Endothelial cell (in vitro differentiated cells): Measurements from ENCODE around the gene FOXO6. TPM values are rescaled to one million over a fixed set of nuclear protein-coding genes. Genes with fewer than 3 reads are reported as not detected.

Experiments used
- DNase-seq: peaks from one replicate; pipeline ENCODE4 v3.0.0; 2021; ENCODE audit warnings: low spot score
- H3K27ac Mint-ChIP-seq: one replicate; pipeline ENCODE4 v1.8.0; 2021; ENCODE audit warnings: mixed read lengths, inconsistent platforms; ENCODE audit not compliant: unreplicated experiment
- H3K27me3 Mint-ChIP-seq: one replicate; pipeline ENCODE4 v1.8.0; 2021; ENCODE audit warnings: mild to moderate bottlenecking, moderate library complexity, mixed read lengths, inconsistent platforms; ENCODE audit not compliant: unreplicated experiment
- H3K36me3 Mint-ChIP-seq: one replicate; pipeline ENCODE4 v1.8.0; 2021; ENCODE audit warnings: mild to moderate bottlenecking, low read depth, mixed read lengths, inconsistent platforms; ENCODE audit not compliant: unreplicated experiment
- H3K4me1 Mint-ChIP-seq: one replicate; pipeline ENCODE4 v1.8.0; 2021; ENCODE audit warnings: mild to moderate bottlenecking, mixed read lengths, inconsistent platforms; ENCODE audit not compliant: unreplicated experiment
- H3K4me3 Mint-ChIP-seq: one replicate; pipeline ENCODE4 v1.8.0; 2021; ENCODE audit warnings: mild to moderate bottlenecking, mixed read lengths, inconsistent platforms; ENCODE audit not compliant: unreplicated experiment
- H3K9me3 Mint-ChIP-seq: one replicate; pipeline ENCODE4 v1.8.0; 2021; ENCODE audit warnings: mixed read lengths, inconsistent platforms; ENCODE audit not compliant: unreplicated experiment
- total RNA-seq: library from RNA; stranded (reverse); fragmentation: NEBNext Ultra II Directional; extraction: Animal tissue kit (Norgen Biotek cat#: 25700); gene quantifications from one replicate; pipeline ENCODE4 v1.2.1, GENCODE V29; 2021; ENCODE audit not compliant: unreplicated experiment
- TF ChIP-seq, protein P1 (sequence below): fragments of 200-600 bp; sonication (generic); IDR thresholded peaks from one replicate; pipeline ENCODE4 v1.5.0; 2021; ENCODE audit warnings: antibody characterized with exemption; ENCODE audit not compliant: unreplicated experiment

FOXO6 gene
- total RNA-seq, 1 donor from 2014 or later: 0.23 TPM

DNA sequence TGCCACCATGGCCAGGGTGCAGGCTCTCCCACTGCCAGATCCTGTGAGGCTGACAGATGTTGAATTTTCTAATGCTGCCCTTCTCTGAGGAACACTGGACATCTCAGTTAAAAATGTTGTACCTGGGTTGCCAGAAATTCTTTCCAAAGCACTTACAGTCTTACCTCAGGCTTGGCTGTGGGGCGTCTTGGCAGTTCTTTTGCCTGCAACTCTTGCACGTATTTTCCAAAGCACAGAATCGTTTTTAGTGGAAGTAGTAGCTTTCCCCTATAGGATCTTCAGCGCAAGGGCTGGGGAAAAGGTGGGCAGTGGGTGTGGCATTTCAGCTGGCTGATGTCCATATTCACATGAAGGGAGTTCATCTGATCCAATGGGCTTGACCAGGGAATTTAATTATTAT lies 69.3 kb downstream of the FOXO6 start:
- Mint-ChIP-seq H3K4me1 (peaks cover 8% of the 10 kb centered on the region), H3K9me3 (no peaks in the 10 kb centered on the region), H3K4me3 (no peak overlapping the region), H3K27me3 (peaks cover 10% of the 10 kb centered on the region), H3K27ac (no peak overlapping the region), H3K36me3 (no peaks in the 10 kb centered on the region)
- DNase-seq: no peak
- TF ChIP-seq, protein P1, sequence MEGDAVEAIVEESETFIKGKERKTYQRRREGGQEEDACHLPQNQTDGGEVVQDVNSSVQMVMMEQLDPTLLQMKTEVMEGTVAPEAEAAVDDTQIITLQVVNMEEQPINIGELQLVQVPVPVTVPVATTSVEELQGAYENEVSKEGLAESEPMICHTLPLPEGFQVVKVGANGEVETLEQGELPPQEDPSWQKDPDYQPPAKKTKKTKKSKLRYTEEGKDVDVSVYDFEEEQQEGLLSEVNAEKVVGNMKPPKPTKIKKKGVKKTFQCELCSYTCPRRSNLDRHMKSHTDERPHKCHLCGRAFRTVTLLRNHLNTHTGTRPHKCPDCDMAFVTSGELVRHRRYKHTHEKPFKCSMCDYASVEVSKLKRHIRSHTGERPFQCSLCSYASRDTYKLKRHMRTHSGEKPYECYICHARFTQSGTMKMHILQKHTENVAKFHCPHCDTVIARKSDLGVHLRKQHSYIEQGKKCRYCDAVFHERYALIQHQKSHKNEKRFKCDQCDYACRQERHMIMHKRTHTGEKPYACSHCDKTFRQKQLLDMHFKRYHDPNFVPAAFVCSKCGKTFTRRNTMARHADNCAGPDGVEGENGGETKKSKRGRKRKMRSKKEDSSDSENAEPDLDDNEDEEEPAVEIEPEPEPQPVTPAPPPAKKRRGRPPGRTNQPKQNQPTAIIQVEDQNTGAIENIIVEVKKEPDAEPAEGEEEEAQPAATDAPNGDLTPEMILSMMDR: no peak

DNA sequence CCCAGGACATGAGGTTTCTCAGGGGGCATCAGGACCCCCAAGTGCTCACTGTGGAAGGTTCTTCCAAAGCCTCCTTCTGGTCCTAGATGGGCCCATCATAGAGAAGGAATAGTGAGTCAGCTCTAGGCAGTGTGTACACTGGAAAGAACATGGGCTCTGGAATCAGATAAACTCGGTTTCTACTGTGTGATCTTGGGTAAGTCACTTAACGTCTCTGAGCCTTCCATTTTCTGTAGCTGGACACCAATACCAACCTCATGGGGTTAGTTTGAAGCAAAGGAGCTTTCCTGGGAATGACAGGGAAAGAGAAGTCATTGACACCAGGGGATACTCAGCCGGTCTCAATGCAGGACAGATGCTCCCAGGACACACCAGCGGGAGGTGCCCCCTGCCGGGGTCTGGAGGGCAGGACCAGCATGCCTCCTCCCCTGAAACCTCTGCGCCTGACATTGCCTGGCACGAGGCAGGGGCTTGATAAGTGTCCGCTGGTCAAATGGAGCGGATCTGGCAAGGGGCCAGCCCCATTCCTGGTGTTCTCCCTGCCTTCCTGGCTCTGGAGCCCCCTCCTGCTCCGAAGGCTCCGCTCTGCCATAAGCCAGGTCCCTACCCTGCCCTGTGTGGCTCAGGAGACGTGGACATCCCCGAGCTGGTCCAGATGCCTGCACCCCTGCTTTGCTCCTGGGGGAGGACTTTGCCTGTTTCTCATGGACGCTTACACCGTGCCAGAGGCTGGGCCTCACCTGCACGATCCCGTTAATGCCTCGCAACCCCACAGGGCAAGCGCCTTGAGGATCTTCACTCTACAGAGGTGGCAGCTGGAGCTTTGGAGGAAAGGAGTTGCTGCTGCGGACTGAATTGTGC lies 70.5 kb downstream of the FOXO6 start:
- Mint-ChIP-seq H3K27ac (no peak overlapping the region), H3K36me3 (no peaks in the 10 kb centered on the region)
- DNase-seq: no peak

More for the DNA sequence above, 70.5 kb downstream of the FOXO6 start:
- H3K27me3 Mint-ChIP-seq: peaks cover 10% of the 10 kb centered on the region
- no peaks in the 10 kb centered on the region for H3K9me3 Mint-ChIP-seq
- H3K4me1 Mint-ChIP-seq: peaks cover 8% of the 10 kb centered on the region
- no peak overlapping the region for H3K4me3 Mint-ChIP-seq
- TF ChIP-seq, protein P1: no peak

Other genes with a start within 250 kb of the FOXO6 start
- gene SCMH1, start 119.1 kb upstream of the FOXO6 start, total RNA-seq: 51.3 TPM
- gene EDN2, start 123.2 kb downstream of the FOXO6 start, total RNA-seq: 0.21 TPM